EL (cell line): Measurements from ENCODE around the gene MOB4.
A peak's percentile ranks its signal among the peaks of the same experiment; 100 is the strongest.
"Not testable (repeated sequence)": the region's sequence is repeated elsewhere in the genome, so short reads cannot be mapped to it uniquely, and the experiment has no call there.

ENCODE experiments used
- DNase-seq: peaks from one replicate; pipeline ENCODE4 v3.0.0-alpha.2; 2016

Gene MOB4

DNA sequence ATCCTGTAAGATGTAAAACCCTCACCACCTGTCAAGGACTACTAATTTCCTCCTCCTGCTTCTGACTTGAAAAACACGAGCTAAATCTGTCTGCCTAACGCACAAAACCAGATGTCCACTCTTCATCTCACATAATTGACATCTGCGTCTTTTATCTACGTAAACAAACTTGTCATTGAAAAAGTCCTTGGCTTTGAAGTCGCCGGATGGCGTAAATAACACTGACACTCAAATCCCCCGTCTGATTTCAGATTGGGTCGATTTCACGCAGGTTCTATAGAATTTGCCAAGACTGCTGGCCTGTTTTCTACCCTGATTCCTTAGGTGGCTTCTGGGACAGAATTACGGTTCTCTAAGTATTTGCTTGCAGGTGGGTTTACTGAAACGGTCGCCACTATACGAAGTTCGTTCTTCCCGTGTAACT is 539 bp upstream of the MOB4 start:
- DNase-seq = no peak

DNA sequence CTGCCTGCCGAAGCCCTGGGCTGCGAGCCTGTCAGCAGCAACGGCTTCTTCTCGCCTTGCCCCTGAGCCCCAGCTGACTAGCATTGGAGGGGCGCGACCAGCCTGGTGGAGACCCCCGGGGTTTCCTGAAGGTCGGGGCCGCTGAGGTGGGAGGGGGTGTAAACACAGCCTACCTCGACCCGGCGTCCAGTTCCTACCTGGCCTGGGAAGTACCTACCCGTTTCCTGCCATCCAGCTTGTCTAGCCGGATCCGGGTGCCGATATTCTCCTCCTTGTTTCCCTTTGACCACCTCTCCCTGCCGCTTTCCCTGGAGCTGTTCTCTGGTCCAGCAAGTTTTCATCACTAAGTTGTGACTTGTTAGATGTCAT is 511 bp downstream of the MOB4 start:
- peak; percentile 40 for DNase-seq

DNA sequence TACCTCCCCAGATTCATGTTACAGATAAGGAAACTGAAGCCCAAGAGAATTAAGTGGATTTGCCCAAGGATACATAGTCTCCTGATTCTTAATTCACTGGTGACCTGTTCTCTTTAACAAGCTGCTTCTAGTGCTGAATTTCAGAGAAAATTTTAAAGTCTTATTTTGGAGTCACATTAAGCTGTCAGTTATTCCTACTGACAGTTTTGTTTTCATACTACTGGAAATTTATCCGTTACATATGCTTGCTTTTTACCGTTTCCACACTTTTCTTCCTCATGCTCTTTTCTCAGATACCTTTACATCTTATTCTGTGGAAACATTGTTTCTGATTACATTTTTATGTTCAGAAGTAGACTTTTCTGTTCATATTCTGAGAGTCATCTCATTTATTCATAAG is 1.3 kb downstream of the MOB4 start:
- DNase-seq = no peak

DNA sequence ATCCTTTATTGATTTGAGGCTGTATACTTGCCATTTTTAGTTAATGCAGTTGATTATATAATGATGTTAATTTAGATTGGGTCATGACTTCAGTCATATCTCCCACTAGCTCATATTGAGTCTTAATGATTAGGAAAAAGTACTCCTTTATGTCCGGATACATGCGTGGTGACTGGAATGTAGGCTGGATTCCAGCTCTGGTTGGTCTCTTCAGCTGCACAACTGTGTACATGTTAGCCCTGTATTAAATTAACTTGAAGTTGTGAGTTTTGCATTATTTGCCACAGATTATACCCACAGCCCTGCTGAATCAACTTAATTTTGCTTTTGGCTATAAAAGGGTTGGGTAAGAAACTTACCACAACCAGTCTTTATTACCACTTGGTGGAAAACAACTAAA is 22.5 kb downstream of the MOB4 start:
- DNase-seq = peak; percentile 7

DNA sequence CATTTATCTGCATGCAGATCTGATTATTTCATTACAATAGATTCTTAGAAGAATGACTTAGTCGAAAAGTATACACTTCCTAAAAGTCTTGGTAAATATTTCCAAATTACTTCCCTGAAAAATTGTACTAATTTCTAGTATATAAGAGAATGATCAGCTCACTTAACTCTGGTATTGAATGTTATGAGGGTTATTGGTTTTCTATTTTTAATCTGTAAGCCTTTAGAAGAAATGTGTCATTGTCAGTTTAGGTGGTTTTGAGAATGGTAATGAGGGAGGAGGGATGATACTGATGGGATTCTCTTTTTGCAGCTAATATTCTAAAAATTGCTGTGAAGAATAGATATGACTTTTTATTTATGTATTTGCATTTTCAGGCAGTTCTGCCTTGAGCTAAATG is 23.9 kb downstream of the MOB4 start:
- no peak for DNase-seq

DNA sequence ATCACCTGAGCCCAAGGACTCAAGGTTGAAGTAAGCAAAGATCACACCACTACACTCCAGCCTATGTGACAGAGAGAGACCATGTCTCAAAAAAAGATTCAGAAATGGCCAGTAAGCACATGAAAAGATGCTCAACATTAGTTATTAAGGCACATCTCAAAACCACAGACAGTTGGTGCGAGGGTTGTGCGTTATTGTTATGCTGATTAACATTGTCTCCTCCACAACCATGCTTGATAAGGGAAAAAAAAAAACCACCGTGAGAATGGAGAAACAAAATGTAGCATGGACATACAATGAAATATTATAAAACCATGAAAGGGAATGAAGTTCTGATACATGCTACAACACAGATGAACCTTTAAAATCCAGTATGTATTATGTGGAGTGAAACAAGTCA is 27.3 kb downstream of the MOB4 start:
- no peak for DNase-seq

DNA sequence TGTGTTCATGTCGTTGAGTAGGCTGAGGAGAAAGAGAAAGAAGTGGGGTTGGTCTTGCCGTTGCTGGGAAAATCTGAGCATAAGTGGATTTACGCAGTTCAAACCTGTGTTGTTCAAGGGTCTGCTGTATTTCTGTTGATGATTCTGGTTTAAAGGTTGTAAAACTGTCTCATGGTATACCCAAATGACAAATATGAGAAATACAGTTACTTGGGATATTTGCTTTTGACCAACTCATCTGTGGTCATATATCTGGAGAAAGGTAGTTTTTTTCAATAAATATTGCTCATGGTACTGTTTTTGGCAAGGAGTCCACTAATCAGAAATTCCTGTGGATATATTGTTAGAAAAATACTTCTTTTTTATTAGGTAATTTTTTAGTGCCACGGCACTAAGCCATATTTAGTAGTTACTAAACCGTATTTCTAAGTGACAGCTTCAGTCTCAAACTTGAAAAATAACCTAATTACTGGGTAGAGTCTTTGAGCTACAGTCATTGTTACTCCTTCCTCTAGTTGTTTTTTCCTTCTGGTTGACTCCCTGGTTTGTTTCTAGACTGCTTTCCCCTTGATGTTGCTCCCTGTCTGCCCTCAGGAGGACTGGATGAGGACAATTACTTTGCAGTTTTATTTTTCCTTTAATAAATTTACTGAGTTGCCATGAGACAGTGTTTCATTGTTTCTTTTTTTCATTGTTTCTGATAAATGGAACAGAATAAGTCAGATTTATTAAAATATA is 31.5 kb downstream of the MOB4 start:
- no peak for DNase-seq

DNA sequence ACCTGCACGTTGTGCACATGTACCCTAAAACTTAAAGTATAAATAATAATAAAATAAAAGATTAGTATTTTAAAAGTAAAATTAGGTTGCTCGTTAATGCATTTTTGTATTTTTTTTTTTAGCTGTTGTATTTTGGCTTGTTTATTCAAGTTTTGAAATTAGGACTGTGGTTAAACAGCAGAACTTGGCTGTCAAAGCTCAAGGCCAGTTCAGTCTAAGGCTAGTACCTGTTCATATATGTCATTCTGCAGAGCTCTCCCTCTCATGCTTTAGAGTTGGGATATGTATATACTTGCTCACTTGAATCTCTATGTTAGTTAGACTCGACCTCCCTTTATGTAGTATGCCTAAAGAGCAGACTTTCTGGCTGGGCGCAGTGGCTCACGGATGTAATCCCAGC is 32.7 kb downstream of the MOB4 start:
- DNase-seq = no peak

DNA sequence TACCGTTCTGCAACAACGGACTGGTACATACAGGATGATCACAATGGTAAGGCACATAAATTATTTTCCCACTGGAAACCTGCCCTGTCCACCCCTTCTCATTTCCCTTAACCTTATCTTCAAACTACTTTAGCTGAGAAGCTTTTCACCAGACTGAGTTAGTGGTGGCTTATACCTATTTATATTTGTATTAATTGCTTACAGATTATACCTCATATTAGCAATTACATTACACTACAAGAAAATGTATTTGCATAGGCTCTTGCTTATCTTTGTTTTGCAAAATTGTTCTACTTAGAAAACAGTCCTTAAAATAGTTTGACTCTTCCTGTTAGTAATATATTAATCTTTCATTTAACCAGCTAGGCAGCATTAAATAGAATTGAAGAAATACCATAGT is 35.4 kb downstream of the MOB4 start:
- DNase-seq = not testable (repeated sequence)

DNA sequence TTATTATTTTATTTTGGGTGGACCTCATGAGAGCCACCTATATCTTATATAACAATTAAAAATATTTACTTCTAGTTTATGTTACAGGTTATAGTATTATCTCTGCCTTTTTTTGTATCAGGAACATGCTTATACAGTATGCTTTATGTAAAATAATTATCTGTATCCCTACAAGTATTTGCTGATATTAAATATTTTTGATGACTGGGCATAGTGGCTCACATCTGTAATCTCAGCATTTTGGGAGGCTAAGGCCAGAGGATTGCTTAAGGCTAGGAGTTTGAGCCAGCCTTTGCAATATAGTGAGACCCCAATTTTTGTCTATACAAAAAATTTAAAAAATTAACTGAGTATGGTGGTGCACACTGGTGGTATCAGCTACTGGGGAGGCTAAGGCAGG is 39.6 kb downstream of the MOB4 start:
- no peak for DNase-seq

DNA sequence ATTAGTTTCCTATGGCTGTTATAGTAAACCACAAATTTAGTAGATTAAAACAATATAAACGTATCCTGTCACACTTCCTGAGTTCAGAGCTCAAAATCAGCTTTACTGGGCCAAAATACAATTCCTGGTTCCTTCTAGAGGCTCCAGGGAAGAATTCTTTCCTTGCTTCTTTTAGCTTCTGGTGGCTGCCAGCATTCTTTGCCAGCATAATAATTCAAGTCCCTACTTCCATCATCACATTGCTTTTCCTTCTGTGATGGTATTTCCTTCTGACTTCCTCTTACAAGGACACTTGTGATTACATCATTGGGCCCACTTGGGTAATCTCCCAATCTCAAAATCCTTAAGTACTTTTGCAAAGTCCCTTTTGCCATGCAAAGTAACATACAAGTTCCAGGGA is 40.6 kb downstream of the MOB4 start:
- peak; percentile 22 for DNase-seq

DNA sequence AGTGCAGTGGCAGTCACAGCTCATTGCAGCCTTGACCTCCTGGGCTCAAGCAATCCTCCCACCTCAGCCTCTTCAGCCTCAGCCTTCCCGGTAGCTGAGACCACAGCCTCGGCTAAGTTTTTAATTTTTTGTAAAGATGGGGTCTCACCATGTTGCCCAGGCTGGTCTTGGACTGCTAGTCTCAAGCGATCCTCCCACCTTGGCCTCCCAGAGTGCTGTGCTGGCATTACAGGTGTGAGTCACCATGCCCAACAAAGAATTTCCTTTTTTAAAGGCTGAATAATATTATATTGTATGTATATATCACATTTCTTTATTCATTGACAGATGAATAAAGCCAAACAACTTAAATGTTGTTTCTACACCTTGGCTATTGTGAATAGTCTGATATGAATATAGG is 42.5 kb downstream of the MOB4 start:
- no peak for DNase-seq

DNA sequence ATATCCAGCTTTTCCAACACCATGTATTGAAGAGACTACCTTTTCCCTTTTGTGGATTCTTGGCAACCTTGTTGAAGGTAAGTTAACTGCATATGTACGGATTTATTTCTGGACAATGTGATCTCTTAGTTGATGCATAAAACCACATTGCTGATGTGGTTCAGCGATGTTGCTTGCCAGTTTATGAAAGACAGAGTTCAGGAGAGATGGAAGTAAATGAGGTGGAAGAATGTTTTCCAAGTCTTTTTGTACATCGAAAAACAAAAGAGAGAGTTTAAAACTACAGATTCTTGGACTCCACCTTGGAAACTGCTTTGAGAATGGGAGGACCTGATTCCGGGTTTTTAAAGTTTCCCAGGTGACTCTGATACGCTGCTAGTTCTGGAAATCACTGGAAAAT is 43.8 kb downstream of the MOB4 start:
- DNase-seq = no peak

DNA sequence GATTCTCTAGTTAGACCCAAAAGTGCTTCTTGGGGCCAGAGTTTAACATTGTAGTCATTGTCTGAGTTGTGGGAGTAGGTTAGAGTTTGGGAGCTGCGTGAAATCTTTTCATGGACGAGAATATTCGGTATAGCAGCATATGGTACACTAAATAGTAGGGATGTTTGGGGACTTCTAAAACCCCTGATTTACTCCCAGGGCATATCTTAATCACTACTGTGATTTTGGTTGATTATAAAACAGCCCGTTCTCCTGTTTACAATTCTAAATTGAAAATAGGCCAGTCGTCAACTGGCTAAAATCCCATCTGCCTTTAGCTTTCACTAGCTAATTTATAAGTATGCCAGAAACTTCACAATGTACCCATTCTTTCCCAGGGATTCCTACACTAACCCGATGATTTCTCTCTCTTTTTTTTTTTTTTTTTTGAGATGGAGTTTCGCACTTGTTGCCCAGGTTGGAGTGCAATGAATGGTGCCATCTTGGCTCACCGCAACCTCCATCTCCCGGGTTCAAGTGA is 44.3 kb downstream of the MOB4 start:
- no peak for DNase-seq

DNA sequence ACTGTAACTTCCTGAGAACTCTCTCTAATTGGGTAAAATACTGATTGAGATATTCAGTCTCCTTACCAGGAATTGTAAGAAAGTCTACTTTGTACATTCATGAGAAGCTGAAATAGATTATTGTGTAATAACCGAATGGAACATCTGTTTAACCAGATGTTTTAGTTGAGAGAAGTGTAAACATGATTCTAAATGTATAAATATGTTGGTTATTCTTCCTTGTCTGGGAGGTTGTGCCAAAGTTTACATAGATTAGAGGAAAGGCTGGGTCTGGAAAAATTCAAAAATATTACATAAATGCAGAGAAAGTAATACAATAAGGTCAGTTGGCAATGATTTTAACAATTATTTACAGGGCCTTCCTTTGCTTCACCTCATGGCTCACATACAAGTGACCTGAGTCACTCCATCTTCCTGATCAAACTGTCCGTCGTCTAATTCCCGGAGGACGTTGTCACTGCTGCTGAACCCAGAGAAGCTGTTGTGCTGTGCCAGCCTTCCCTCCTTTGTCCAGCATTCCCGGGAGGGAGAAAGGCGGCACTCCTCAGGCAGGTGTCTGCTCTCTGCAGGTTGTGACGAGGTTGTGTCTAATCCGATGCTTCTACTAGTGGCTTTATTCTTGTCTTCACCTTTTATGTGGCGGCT is 55.9 kb downstream of the MOB4 start:
- peak; percentile 64 for DNase-seq

DNA sequence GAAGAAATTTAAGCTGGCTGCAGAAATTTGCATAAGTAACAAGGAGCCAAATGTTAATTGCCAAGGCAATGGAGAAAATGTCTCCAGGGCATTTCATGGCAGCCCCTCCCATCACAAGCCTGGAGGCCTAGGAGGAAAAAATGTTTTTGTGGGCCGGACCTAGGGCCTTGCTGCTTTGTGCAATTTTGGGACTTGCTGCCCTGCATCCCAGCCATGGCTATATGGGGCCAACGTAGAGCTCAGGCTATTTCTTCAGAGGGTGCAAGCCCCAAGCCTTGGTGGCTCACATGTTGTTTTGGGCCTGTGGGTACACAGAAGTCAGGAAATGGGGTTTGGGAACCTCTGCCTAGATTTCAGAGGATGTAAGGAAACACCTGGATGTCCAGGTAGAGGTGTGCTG is 57.7 kb downstream of the MOB4 start:
- no peak for DNase-seq

DNA sequence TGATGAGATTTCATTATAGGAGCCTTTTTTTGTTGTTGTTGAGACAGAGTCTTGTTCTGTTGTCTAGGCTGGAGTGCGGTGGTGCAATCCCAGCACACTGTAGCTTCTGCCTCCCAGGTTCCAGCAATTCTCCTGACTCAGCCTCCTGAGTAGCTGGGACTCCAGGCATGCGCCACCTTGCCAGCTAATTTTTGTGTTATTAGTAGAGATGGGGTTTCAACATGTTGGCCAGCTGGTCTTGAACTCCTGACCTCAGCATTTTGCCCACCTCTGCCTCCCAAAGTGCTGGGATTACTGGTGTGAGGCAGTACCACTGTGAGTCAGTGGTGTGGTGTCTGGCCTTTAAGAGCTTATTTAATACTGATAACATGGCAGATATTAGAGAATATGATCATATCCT is 60.1 kb downstream of the MOB4 start:
- peak; percentile 13 for DNase-seq

DNA sequence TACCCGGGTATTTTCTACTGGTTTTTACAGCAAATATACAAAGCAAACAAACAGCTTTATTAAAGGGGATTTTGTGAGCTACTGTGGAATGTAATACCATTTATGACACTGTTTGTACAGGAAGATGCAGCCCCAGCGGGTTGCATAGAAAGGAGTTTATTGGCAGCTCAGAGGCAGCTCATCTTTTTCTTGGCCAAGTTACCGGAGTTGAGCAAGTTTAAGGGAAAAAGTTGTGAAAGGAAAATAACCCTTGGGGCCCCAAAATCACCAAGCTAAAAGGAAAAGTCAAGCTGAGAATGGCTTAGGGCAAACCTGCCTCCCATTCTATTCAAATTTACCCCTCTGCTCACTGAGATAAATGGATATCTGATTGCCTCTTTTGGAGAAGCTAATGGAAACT is 60.8 kb downstream of the MOB4 start:
- peak; percentile 31 for DNase-seq

DNA sequence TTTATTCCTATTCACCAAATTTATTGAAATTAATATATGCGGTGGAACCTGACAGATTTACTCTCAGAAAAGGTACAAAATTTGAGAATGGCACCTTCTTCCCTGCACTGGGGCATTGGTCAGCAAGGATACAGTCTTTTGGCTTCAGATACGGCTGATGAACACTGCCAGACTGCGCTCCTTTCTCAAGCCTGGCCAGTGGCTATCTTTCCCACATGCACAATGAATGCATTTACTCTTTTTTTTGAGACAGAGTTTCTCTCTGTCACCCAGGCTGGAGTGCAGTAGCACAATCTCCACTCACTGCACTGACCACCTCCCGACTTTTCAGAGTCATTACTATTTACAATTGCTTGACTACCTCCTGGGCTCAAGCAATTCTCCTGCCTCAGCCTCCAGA is 61.6 kb downstream of the MOB4 start:
- DNase-seq = no peak

DNA sequence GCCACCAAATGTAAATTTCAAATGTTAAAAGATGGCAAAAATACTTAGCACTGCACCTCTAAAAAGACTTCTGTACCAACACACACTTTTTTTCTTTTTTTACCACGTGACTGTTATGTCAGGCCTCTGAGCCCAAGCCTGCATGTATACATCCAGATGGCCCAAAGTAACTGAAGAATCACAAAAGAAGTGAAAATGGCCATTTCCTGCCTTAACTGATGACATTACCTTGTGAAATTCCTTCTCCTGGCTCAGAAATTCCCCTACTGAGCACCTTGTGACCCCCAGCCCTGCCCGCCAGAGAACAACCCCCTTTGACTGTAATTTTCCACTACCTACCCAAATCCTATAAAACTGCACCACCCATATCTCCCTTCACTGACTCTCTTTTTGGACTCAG is 62.4 kb downstream of the MOB4 start:
- DNase-seq = not testable (repeated sequence)

DNA sequence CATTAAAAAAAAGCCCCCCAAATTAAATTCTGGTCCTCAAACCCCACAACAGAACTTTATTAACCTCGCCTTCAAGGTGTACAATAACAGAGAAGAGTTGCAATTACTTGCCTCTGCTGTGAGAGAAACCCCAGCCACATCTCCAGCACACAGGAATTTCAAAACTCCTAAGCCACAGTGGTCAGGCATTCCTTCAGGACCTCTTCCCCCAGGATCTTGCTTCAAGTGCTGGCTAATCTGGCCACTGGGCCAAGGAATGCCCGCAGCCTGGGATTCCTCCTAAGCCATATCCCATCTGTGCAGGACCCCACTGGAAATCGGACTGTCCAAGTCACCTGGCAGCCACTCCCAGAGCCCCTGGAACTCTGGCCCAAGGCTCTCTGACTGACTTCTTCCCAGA is 64.3 kb downstream of the MOB4 start:
- DNase-seq = not testable (repeated sequence)

DNA sequence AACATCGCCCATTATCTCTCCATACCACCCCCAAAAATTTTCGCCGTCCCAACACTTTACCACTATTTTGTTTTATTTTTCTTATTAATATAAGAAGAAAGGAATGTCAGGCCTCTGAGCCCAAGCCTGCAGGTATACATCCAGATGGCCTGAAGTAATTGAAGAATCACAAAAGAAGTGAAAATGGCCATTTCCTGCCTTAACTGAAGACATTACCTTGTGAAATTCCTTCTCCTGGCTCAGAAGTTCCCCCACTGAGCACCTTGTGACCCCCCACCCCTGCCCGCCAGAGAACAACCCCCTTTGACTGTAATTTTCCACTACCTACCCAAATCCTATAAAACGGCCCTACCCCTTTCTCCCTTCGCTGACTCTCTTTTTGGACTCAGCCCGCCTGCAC is 71.4 kb downstream of the MOB4 start:
- DNase-seq = not testable (repeated sequence)

DNA sequence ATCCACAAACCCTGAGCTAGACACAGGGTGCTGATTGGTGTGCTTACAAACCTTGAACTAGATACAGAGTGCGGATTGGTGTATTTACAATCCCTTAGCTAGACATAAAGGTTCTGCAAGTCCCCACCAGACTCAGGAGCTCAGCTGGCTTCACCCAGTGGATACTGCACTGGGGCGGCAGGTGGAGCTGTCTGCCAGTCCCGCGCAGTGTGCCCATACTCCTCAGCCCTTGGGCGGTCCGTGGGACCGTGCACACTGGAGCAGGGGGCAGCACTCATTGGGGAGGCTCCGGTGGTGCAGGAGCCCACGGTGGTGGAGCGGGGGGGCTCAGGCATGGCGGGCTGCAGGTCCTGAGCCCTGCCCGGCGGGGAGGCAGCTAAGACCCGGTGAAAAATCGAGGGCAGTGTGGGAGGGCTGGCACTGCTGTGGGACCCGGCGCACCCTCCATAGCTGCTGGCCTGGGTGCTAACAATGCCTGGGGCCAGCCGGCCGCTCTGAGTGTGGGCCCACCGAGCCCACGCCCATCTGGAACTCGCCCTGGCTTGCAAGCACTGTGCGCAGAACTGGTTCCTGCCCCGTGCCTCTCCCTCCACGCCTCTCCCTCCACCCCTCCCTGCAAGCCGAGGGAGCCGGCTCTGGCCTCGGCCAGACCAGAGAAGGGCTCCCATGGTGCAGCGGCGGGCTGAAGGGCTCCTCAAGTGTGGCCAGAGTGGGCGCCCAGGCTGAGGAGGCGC is 75.6 kb downstream of the MOB4 start:
- no peak for DNase-seq

DNA sequence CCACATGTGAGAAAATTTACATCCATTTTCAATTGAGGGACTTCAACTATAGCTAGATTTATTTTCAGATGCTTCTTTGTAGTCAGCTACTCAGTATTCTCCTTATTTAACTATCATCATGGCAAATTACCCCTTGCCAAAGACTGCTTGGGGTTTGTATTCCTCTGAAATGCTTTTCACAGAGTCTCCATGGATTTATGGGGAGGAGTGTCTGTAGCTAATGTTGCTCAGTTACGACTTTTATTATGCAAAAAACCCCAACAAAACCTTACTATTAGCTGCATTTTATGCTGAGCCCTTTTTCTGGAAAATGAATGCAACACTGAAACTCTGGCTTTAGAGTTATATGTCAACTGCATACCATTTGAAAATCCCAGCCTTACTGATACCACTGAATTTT is 80.9 kb downstream of the MOB4 start:
- DNase-seq = no peak
